IPS DF 4.7 (cell line): Measurements from ENCODE around the gene RRBP1.

Experiments
- DNase-seq: peaks from one replicate; pipeline ENCODE4 v3.0.0-alpha.2; 2013; ENCODE audit warnings: low spot score; ENCODE audit errors: extremely low read depth

Gene RRBP1

GRCh38 chr20:17622086-17622850 is 59.8 kb downstream of the RRBP1 start:
- no peak for DNase-seq

- no peak for DNase-seq
These were observed 60.6 kb downstream of the RRBP1 start for GRCh38 chr20:17621229-17621968.

GRCh38 chr20:17620371-17621228 is 61.4 kb downstream of the RRBP1 start:
- DNase-seq: no peak

DNA sequence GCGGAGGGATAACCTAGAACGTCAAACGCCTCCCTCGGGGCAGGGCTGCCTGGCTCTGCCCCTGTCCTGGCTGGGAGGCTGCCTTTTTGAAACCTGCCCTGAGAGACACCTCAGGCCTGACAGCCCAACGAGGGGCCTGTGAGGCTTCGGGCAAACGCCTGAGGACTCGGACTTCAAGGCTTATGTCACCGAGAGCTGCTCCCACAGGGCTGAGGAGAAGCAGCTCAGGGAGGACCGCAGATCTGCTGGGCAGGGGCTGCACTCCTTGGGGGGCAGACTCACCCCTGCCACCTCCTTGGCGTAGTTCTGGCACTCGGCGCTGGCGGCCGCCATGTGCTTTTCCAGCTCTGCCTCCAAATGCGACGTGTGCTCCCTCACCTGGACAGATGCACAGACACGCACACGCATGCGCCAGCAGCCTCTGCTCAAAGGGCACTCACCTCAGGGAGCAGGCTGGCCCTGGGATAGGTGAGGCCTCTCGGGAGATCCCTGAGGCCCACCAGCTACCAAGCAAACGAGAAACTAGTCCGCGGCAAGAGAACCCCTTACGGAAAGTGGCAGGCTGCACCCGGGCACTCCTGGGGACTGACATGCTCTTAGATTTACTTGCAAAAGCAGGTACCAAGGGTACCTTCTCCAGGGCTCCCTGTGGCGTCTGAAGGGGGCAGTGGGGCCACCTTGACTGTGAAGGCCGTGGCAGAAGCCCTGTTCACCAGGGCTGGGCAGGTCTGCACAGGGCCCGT is 62.5 kb downstream of the RRBP1 start:
- no peak for DNase-seq

- DNase-seq: no peak
These were observed 63.4 kb downstream of the RRBP1 start for GRCh38 chr20:17618673-17619013.

GRCh38 chr20:17617868-17618672 is 64.0 kb downstream of the RRBP1 start:
- no peak for DNase-seq

DNA sequence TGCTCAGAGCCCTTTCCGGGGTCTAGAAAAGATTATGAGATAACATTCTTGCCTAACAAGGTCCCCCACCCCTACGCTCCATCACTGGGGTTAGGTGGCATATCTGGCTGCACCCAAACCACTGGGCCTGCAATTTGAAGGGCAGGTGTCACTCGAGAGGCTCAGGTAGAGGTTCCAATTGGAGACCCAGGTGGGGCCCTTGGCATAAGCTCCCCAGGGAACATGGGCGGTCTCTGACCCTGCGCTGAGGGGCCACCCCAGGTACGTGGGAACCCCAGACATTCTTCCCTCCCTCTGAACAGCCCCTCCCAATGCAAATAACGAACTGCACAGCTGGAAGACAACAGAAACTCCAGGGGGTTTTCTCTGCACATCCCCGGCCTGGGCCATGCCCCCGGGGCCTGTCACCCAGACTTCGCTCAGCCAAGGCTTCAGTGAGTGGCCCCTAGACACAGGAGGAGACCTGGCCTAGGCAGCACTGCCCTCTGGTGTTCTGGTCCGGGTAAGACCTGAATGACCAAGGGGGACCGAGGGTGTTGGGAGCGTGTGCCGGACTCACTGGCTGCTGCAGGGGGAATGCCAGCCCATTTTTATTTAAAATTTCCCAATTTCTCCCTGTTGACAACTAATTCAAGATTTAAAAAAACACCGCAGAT is 64.7 kb downstream of the RRBP1 start:
- no peak for DNase-seq

GRCh38 chr20:17616480-17617211 is 65.4 kb downstream of the RRBP1 start:
- DNase-seq: no peak

GRCh38 chr20:17615645-17616479 is 66.2 kb downstream of the RRBP1 start:
- DNase-seq: no peak

GRCh38 chr20:17614812-17615644 is 67.0 kb downstream of the RRBP1 start:
- no peak for DNase-seq

DNA sequence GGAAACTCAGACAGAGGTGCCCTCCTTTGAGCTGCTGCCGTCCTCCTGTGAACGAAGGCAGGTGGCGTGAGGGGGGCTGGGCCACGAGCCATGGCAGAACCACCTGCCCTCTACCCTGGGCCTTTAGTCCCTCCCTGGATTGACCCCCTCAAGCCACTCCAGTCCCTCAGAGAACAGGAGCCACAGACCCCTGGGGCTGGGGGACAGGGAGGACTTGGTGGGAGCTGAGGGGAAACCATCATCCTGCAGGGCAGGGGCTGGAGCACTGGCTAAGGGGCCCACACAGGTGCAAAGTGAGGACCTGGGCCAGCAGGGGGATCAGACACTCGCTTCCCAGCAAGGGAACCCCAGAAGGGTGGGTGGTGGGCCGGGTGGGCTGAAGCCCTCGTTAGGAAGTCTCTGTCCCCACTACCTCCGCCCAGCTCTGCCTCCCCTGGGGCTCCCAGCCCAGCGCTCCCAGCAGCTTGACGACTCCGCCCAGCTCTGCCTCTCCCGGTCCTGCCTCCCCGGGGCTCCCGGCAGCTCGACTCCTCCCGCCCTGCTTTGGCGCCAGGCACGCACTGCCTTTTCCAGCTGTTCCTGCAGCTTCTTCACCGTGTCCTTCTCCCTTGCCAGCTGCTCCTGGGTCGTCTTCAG is 67.7 kb downstream of the RRBP1 start:
- no peak for DNase-seq

- DNase-seq: no peak
These were observed 68.5 kb downstream of the RRBP1 start for GRCh38 chr20:17613328-17614175.

- DNase-seq: no peak
These were observed 69.1 kb downstream of the RRBP1 start for GRCh38 chr20:17612992-17613327.

DNA sequence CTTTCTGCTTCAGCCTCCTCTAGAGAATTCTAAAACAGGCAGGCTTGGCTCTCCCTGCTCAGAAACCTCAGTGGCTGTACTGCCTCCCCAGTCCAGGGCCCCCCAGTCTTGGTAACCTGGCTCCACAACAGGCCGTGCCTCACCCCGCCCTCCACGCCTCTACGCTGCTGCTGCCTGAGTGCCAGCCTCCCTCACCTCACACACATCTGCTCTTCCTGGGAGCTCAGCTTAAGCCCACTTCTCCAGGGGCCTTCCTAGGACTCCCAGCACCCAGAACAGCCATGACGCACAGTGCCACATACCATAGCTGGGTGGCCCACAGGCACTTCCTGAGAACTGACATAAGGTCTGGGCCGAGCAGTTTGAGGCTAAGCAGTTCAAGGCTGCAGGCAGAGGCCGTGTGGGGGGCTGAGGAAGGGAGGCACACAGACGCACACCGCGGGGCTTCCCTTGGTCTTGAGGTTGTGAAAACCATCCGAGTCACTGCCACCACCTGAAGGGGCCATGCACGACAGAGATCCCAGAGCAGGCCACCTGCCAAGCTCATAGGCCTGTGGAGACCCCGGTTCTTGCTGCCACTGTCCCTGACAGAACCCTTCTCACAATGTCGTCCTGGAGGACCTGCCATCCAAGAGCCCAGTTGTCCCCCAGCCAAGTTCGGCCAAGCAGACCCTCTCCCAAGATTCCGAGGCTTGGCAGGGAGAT is 69.6 kb downstream of the RRBP1 start:
- DNase-seq: no peak

- no peak for DNase-seq
These were observed 70.3 kb downstream of the RRBP1 start for GRCh38 chr20:17611540-17612286.
